GM11168 (cell line): ENCODE measurements around the gene NOP53.

Experiments used
- in situ Hi-C: fragments of 300-500 bp; cut with MboI; formaldehyde crosslinking; loops from one replicate; pipeline ENCODE4 v1.12.0; 2022; ENCODE audit warnings: low sequenced_read_pairs; ENCODE audit not compliant: unreplicated experiment

Gene NOP53

GRCh38 chr19:47745010-47745901 is at the start of gene NOP53:
Gene NOP53 (plus strand): TSS chr19:47745546. CDS start chr19:47745560, 14 bp downstream.
- in situ Hi-C loops, result no loop called here

- in situ Hi-C loops, result no loop called here
Observed at GRCh38 chr19:47696635-47697034, 48.7 kb upstream of the NOP53 start.

- in situ Hi-C loops, result no loop called here
Observed at GRCh38 chr19:47697863-47698609, 47.3 kb upstream of the NOP53 start.

GRCh38 chr19:47698631-47699359 is 46.6 kb upstream of the NOP53 start:
- in situ Hi-C loops, result no loop called here

- in situ Hi-C loops, result no loop called here
Observed at GRCh38 chr19:47699360-47699917, 45.9 kb upstream of the NOP53 start.

- in situ Hi-C loops, result loop anchor here (25.0 kb wide), 1 partner anchor 414 kb away; no protein-coding TSS in a partner anchor
Observed at GRCh38 chr19:47700934-47701716, 44.2 kb upstream of the NOP53 start.

GRCh38 chr19:47701717-47702552 is 43.4 kb upstream of the NOP53 start:
- in situ Hi-C loops, result loop anchor here (25.0 kb wide), 1 partner anchor 415 kb away; no protein-coding TSS in a partner anchor

GRCh38 chr19:47702671-47703070 is 42.7 kb upstream of the NOP53 start:
- in situ Hi-C loops, result loop anchor here (25.0 kb wide), 1 partner anchor 415 kb away; no protein-coding TSS in a partner anchor

- in situ Hi-C loops, result loop anchor here (25.0 kb wide), 1 partner anchor 416 kb away; no protein-coding TSS in a partner anchor
Observed at GRCh38 chr19:47703301-47703700, 42.0 kb upstream of the NOP53 start.

GRCh38 chr19:47704024-47704423 is 41.3 kb upstream of the NOP53 start:
- in situ Hi-C loops, result loop anchor here (25.0 kb wide), 1 partner anchor 417 kb away; no protein-coding TSS in a partner anchor

- in situ Hi-C loops, result loop anchor here (25.0 kb wide), 1 partner anchor 417 kb away; no protein-coding TSS in a partner anchor
Observed at GRCh38 chr19:47704656-47705055, 40.7 kb upstream of the NOP53 start.

GRCh38 chr19:47707135-47707925 is 38.0 kb upstream of the NOP53 start:
- in situ Hi-C loops, result loop anchor here (25.0 kb wide), 1 partner anchor 420 kb away; no protein-coding TSS in a partner anchor

- in situ Hi-C loops, result loop anchor here (25.0 kb wide), 1 partner anchor 424 kb away; no protein-coding TSS in a partner anchor
Observed at GRCh38 chr19:47711652-47712242, 33.6 kb upstream of the NOP53 start.

GRCh38 chr19:47713046-47714021 is 32.0 kb upstream of the NOP53 start, which contains the start of gene EHD2:
Gene EHD2 (plus strand): TSS chr19:47713422. CDS start chr19:47716613, 3,191 bp downstream.
- in situ Hi-C loops, result loop anchor here (25.0 kb wide), 1 partner anchor 426 kb away; no protein-coding TSS in a partner anchor

- in situ Hi-C loops, result loop anchor here (25.0 kb wide), 1 partner anchor 427 kb away; no protein-coding TSS in a partner anchor
Observed at GRCh38 chr19:47714339-47714738, 31.0 kb upstream of the NOP53 start.
